GM12873 (cell line): ENCODE data around the gene CYRIA.

ENCODE experiments used
- CTCF ChIP-seq: IDR thresholded peaks from 2 replicates; pipeline ENCODE4 v1.5.1; 2012; ENCODE audit warnings: low read depth, mild to moderate bottlenecking, moderate library complexity, low read length, control low read depth; ENCODE audit not compliant: insufficient read depth; ENCODE audit errors: missing control alignments

CYRIA gene

DNA sequence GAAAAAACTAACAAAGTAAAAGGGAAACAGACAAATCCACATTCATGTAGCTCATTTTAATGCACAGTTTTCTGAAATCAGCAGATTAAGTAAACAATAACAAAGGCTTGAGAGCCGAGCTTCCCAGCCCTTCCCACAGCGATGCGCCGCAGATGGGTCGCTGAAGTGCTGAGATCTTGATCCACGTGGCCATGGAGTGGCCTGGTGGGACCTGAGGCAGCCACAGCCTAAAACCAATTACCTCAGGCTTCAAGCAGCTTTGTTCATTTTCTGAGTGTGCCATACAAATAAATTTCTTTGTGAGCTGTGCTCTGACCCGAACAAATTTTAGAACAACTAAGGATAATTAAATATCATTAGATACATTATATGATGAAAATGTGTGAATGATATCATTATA, 25.6 kb upstream of the CYRIA start:
- TF ChIP-seq CTCF, result no peak

- TF ChIP-seq CTCF, result no peak
These were observed 22.3 kb upstream of the CYRIA start for GRCh38 chr2:16687955-16688354.

DNA sequence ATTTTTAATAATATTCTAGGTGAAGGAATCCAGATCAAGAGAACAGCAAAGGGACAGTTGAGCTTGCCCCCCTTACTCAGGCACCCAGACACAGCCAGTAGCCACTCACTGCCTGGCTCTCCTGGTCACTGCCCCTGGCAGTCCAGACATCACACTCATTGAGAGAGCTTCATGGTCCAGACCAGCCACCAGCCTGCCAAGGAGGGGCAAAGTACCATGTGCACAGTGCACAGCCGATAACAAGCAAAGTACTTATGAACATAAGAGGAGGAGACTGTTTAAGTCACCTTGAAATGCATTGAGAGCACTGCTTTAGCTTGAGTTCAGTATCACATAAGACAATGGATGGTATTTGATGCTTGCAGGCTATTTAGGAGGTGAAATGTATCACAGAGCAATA, 21.6 kb upstream of the CYRIA start:
- TF ChIP-seq CTCF, result no peak

- TF ChIP-seq CTCF, result no peak
These were observed 21.0 kb upstream of the CYRIA start for GRCh38 chr2:16686641-16687040.

DNA sequence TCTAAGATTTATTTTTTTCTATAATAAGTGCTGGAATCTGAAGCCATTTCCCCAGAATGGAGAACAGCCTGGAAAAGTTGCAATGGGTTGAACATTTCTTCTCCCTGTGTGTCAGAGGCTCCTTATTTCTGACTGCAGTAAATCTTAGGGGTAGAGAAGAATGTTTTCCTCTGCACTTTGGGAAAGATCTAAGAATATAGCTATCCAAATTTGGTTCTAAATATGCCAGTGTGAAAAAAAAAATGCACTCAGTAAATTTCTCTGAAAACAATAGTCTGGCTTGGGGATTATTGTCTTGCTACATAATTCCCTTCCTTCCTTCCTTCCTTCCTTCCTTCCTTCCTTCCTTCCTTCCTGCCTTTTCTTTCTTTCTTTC, 19.7 kb upstream of the CYRIA start:
- TF ChIP-seq CTCF, result no peak

- TF ChIP-seq CTCF, result no peak
These were observed 19.2 kb upstream of the CYRIA start for GRCh38 chr2:16684676-16685339.

GRCh38 chr2:16683576-16683975, 17.9 kb upstream of the CYRIA start:
- no peak for TF ChIP-seq CTCF
